K562 (cell line): ENCODE data around the gene CBL. TPM values are rescaled to one million over a fixed set of nuclear protein-coding genes. Genes with fewer than 3 reads are reported as not detected.

Source experiments
- ATAC-seq: fragments of 200-7000 bp; cut with Tn5 transposase; 3 replicates; pipeline ENCODE4 v1.9.1; 2020; ENCODE audit warnings: moderate library complexity
- BruUV-seq: library from RNA; stranded (reverse); fragments of 400-500 nt; replicated peaks from 2 replicates; lab custom pipeline; 2021; lab: Mats Ljungman, UMichigan
- CTCF ChIA-PET: fragments of 300-600 bp; formaldehyde crosslinking; extraction: SDS; loops from one replicate; lab custom pipeline; 2021; ENCODE audit warnings: low intra/inter-chr PET ratio; lab: Yijun Ruan, JAX
- POLR2A ChIA-PET: fragments of 300-600, 350-650 bp; sonication (Branson Sonifier 250); formaldehyde crosslinking; extraction: SDS; loops from one replicate; lab custom pipeline; 2021; ENCODE audit warnings: antibody characterized with exemption, inconsistent platforms; lab: Yijun Ruan, JAX
- DNase-seq, 4 experiments: peaks; one replicate each; pipeline versions ENCODE4 v3.0.0 to v3.0.0-alpha.2; 2011 to 2018; ENCODE audit warnings: low spot score in 3 of 4, mixed read lengths in 3 of 4; ENCODE audit errors: extremely low read depth in 1 of 4
- FAIRE-seq: peaks from 2 replicates; lab custom pipeline; 2011; peaks lifted over from hg19 to GRCh38; lab: Jason Lieb, UNC
- H2AFZ ChIP-seq: 2 replicates; pipeline ENCODE4 v1.6.0; 2011; ENCODE audit warnings: low read depth, low read length, control low read depth, inconsistent platforms
- H3K27ac ChIP-seq: fragments of 200-600 bp; 3 replicates; pipeline ENCODE4 v1.8.0; 2011; ENCODE audit warnings: low read depth, mild to moderate bottlenecking, control low read depth, inconsistent platforms, low read length, moderate library complexity, mixed read lengths; ENCODE audit errors: extremely low read depth
- H3K27me3 ChIP-seq, 2 experiments: fragments of 300-600 bp in 1 of 2; 2 replicates in 1 of 2; 3 replicates in 1 of 2; pipeline versions ENCODE4 v1.6.0 to v1.8.0; 2011; ENCODE audit warnings: inconsistent platforms in 2 of 2, low read length in 2 of 2, mild to moderate bottlenecking in 1 of 2, mixed read lengths in 1 of 2, moderate library complexity in 1 of 2; ENCODE audit not compliant: control insufficient read depth in 2 of 2, insufficient read depth in 2 of 2
- H3K36me3 ChIP-seq: fragments of 300-600 bp; 3 replicates; pipeline ENCODE4 v1.8.0; 2011; ENCODE audit warnings: mild to moderate bottlenecking, low read length, inconsistent platforms; ENCODE audit not compliant: control insufficient read depth, insufficient read depth
- H3K4me1 ChIP-seq, 2 experiments: fragments of 200-600 bp in 1 of 2; replicated peaks in 1 of 2; 2 replicates in 1 of 2; 3 replicates in 1 of 2; pipeline versions ENCODE4 v1.5.1 to v1.8.0; 2011; ENCODE audit warnings: inconsistent platforms in 2 of 2, low read length in 2 of 2, mild to moderate bottlenecking in 1 of 2, mixed read lengths in 1 of 2, moderate library complexity in 1 of 2; ENCODE audit not compliant: control insufficient read depth in 2 of 2, insufficient read depth in 2 of 2
- H3K4me2 ChIP-seq: 2 replicates; pipeline ENCODE4 v1.6.1; 2011; ENCODE audit warnings: low read length, control low read depth, inconsistent platforms, mixed read lengths; ENCODE audit not compliant: insufficient read depth
- H3K4me3 ChIP-seq: fragments of 200-600 bp; sonication (generic), shearing (Covaris generic); 2 replicates; pipeline ENCODE4 v1.5.1; 2016; ENCODE audit warnings: control low read depth, inconsistent platforms
- H3K79me2 ChIP-seq: fragments of 200-600 bp; 3 replicates; pipeline ENCODE4 v1.8.0; 2011; ENCODE audit warnings: low read length, inconsistent platforms; ENCODE audit not compliant: control insufficient read depth, insufficient read depth
- H3K9ac ChIP-seq, 2 experiments: 2 replicates each; pipeline versions ENCODE4 v1.6.0 to v1.6.1; 2011; ENCODE audit warnings: low read depth in 2 of 2, low read length in 2 of 2, control low read depth in 1 of 2, inconsistent platforms in 1 of 2, mild to moderate bottlenecking in 1 of 2, mixed read lengths in 1 of 2; ENCODE audit not compliant: insufficient read depth in 1 of 2
- H3K9me1 ChIP-seq: one replicate; pipeline ENCODE4 v1.6.0; 2011; ENCODE audit warnings: inconsistent platforms, mild to moderate bottlenecking, low read length, moderate library complexity; ENCODE audit not compliant: control insufficient read depth, insufficient read depth
- H3K9me3 ChIP-seq: replicated peaks from 2 replicates; pipeline ENCODE4 v1.5.1; 2011; ENCODE audit warnings: low read depth, low read length, inconsistent platforms; ENCODE audit not compliant: control insufficient read depth, insufficient read depth
- H4K20me1 ChIP-seq: replicated peaks from 2 replicates; pipeline ENCODE4 v1.6.1; 2011; ENCODE audit warnings: low read length, inconsistent platforms, mixed read lengths; ENCODE audit not compliant: control insufficient read depth, insufficient read depth
- CHD2 ChIP-seq: IDR thresholded peaks from 2 replicates; pipeline ENCODE4 v1.6.1; 2011; ENCODE audit warnings: low read depth, low read length
- FOSL1 ChIP-seq: fragments of 200-800 bp; sonication (Bioruptor generic); conservative IDR thresholded peaks from 2 replicates; pipeline ENCODE4 v1.6.1; 2016; ENCODE audit warnings: missing genetic modification characterization, missing compliant biosample characterization
- NCOA4 ChIP-seq: fragments of 450-650 bp; IDR thresholded peaks from 2 replicates; pipeline ENCODE4 v1.6.1; 2018; ENCODE audit warnings: mild to moderate bottlenecking; ENCODE audit not compliant: partially characterized antibody
- NFYB ChIP-seq: IDR thresholded peaks from 2 replicates; pipeline ENCODE4 v1.6.1; 2011; ENCODE audit warnings: mild to moderate bottlenecking, moderate library complexity; ENCODE audit not compliant: insufficient read length; ENCODE audit errors: extremely low read depth
- POLR2A ChIP-seq: fragments of 450-650 bp; conservative IDR thresholded peaks from 2 replicates; pipeline ENCODE4 v1.6.1; 2016
- RAD51 ChIP-seq: fragments of 450-650 bp; IDR thresholded peaks from 2 replicates; pipeline ENCODE4 v1.7.1; 2016; ENCODE audit warnings: low read depth, mild to moderate bottlenecking, borderline replicate concordance
- RBFOX2 ChIP-seq: fragments of 200-400 bp; formaldehyde crosslinking; IDR thresholded peaks from 2 replicates; pipeline ENCODE4 v1.6.1; 2017; ENCODE audit warnings: low read depth, mild to moderate bottlenecking, low read length, moderate library complexity
- RCOR1 ChIP-seq, 2 experiments: IDR thresholded peaks; 2 replicates each; pipeline ENCODE4 v1.6.1; 2012; ENCODE audit warnings: low read depth in 2 of 2, low read length in 2 of 2, borderline replicate concordance in 1 of 2, improper control_type of control experiment in 1 of 2
- SIX5 ChIP-seq, 2 experiments: IDR thresholded peaks; 2 replicates each; pipeline ENCODE4 v1.6.1; 2011; ENCODE audit warnings: low read length in 2 of 2, borderline replicate concordance in 1 of 2, low read depth in 1 of 2, mild to moderate bottlenecking in 1 of 2, moderate library complexity in 1 of 2; ENCODE audit not compliant: insufficient read depth in 1 of 2
- TCF15 ChIP-seq: fragments of 250-450 bp; sonication (Bioruptor Pico); IDR thresholded peaks from 2 replicates; pipeline ENCODE4 v1.8.0; 2022; ENCODE audit warnings: moderate library complexity, mild to moderate bottlenecking, inconsistent platforms
- TFAP4 ChIP-seq: sonication (generic); formaldehyde crosslinking; IDR thresholded peaks from 2 replicates; pipeline ENCODE4 v1.8.0; 2022; ENCODE audit warnings: missing genetic modification reagents, mild to moderate bottlenecking, moderate library complexity, borderline replicate concordance
- THRB ChIP-seq: fragments of 450-650 bp; formaldehyde crosslinking; conservative IDR thresholded peaks from 2 replicates; pipeline ENCODE4 v1.4.0; 2022; ENCODE audit warnings: mild to moderate bottlenecking, missing genetic modification characterization
- USF1 ChIP-seq: sonication (generic); formaldehyde crosslinking; IDR thresholded peaks from 2 replicates; pipeline ENCODE4 v1.9.0; 2022; ENCODE audit warnings: mild to moderate bottlenecking, missing genetic modification reagents
- USF2 ChIP-seq: sonication (generic); formaldehyde crosslinking; IDR thresholded peaks from 2 replicates; pipeline ENCODE4 v1.5.0; 2020; ENCODE audit warnings: missing genetic modification reagents
- ZBTB7A ChIP-seq: IDR thresholded peaks from 2 replicates; pipeline ENCODE4 v1.6.1; 2011; ENCODE audit warnings: low read depth, mild to moderate bottlenecking, low read length, moderate library complexity, borderline replicate concordance; ENCODE audit not compliant: control insufficient read depth
- ZNF79 ChIP-seq: fragments of 250-450 bp; sonication (Bioruptor Pico); IDR thresholded peaks from 2 replicates; pipeline ENCODE4 v1.4.0; 2020; ENCODE audit warnings: low read depth, mild to moderate bottlenecking, moderate library complexity
- WGBS: fragments of 100-300 bp; shearing (Covaris generic); methylation state at CpG from one replicate; pipeline ENCODE4 v1.1.6; 2016; ENCODE audit warnings: low coverage, mixed read lengths; ENCODE audit not compliant: insufficient coverage; ENCODE audit errors: missing lambda C conversion rate; 5-methylcytosine and 5-hydroxymethylcytosine counted together
- in situ Hi-C: fragments of 300-500 bp; cut with MboI; formaldehyde crosslinking; loops from 4 replicates; pipeline ENCODE4 v1.15.0; 2018; ENCODE audit warnings: inconsistent platforms, mixed read lengths
- intact Hi-C: fragments of 100-400 bp; cut with micrococcal nuclease; formaldehyde crosslinking; loops from 2 replicates; pipeline ENCODE4 v1.14.2; 2022
- polyA plus RNA-seq, 8 experiments: library from polyadenylated mRNA; depleted of rRNA in 4 of 8; stranded (reverse) in 5 of 8; unstranded in 3 of 8; fragments of >200 nt; fragmentation: Nextera tagmentation in 2 of 8; fragmentation: Illumina TruSeq in 1 of 8; extraction: Ambion mirVana in 2 of 8; extraction: Trizol in 1 of 8; gene quantifications; 2 replicates each; pipeline versions ENCODE4 v1.2.1 to v1.2.3, GENCODE V29; 2011 to 2014; ENCODE audit warnings: inconsistent platforms in 1 of 8, missing spikeins in 1 of 8
- total RNA-seq, 7 experiments: library from RNA; depleted of rRNA in 6 of 7; stranded (reverse); fragments of >200 nt in 6 of 7; fragmentation: Illumina TruSeq in 2 of 7; extraction: Trizol in 2 of 7; gene quantifications; 2 replicates each; pipeline versions ENCODE4 v1.2.1 to v1.2.3, GENCODE V29; 2011 to 2021; ENCODE audit warnings: low replicate concordance in 1 of 7

Gene CBL
- total and polyA plus RNA-seq, 9 of the 15 experiments (the other 6 are each of a cell fraction or from before 2014, with no cell fraction given) = 3.2 to 24.9 (median 9.9) TPM

GRCh38 chr11:119337581-119338317 lies 131.6 kb downstream of the CBL start:
- Histone ChIP-seq H3K27ac (0 out of 3 replicates have a peak overlapping the region, but pooled peaks have one; percentile 18), H3K9me1 (no peaks in the 10 kb centered on the region), H3K4me1 (peaks cover 23 to 70% of the 10 kb centered on the region in 2 experiments; a peak in 4 of 5 replicates), H3K27me3 (peaks cover 0 to 11% of the 10 kb centered on the region in 2 experiments; a peak in 3 of 5 replicates), H2AFZ (no peak overlapping the region), H3K79me2 (peaks cover 30% of the 10 kb centered on the region), H3K4me2 (peak overlapping the region; percentile 66), H4K20me1 (no peaks in the 10 kb centered on the region), H3K36me3 (peaks cover 17% of the 10 kb centered on the region; the same call in 1 of the 3 replicates), H3K9ac (peak overlapping the region; percentile 23 to 81; a peak in 3 of 4 replicates), H3K4me3 (no peak overlapping the region), H3K9me3 (no peaks in the 10 kb centered on the region)
- CTCF ChIA-PET = interaction anchor here (0.7 to 1.3 kb wide), 2 partner anchors 135 to 137 kb away, joined by 3 read pairs; no protein-coding TSS in a partner anchor
- POLR2A ChIA-PET = interaction anchor here (0.6 to 2.6 kb wide), 29 partner anchors 10 to 466 kb away, joined by 3 to 22 read pairs (median 4); partner anchors contain the start of genes ABCG4, C2CD2L, CBL and MCAM
- WGBS = 42% methylated on average over 7 of the region's 9 CpGs
- ATAC-seq = peak; percentile 1
- intact Hi-C loops (loop anchor here (2.0 to 5.0 kb wide), 2 partner anchors 35 to 137 kb away; no protein-coding TSS in a partner anchor), in situ Hi-C loops (no loop called here)
- peak; percentile 36 to 62 (median 56) for DNase-seq
- no TSS peak for BruUV-seq
- FAIRE-seq = no peak
- TF ChIP-seq FOSL1 (tag) = 0 out of 2 replicates have a peak, but pooled peaks have one; percentile 21
- TF ChIP-seq TCF15 (CRISPR knock-in tag) = no peak
- peak; percentile 45; the same call in 1 of the 2 replicates for TF ChIP-seq RAD51
- TF ChIP-seq USF1 (CRISPR knock-in tag) = peak; percentile 83
- TF ChIP-seq NFYB = peak; percentile 37
- peak; percentile 32; the same call in 1 of the 2 replicates for TF ChIP-seq RBFOX2
- TF ChIP-seq NCOA4 = no peak
- no peak for TF ChIP-seq SIX5 (IDR thresholded peaks at IDR 0.05; ENCODE audit: borderline replicate concordance in 1 of 2, insufficient read depth in 1 of 2, low read depth in 1 of 2, low read length in 2 of 2)
- TF ChIP-seq ZNF79 (CRISPR knock-in tag) = no peak
- TF ChIP-seq ZBTB7A = peak; percentile 62; the same call in 1 of the 2 replicates
- TF ChIP-seq THRB (CRISPR knock-in tag) = no peak
- peak; percentile 79 for TF ChIP-seq USF2 (CRISPR knock-in tag)
- TF ChIP-seq CHD2 = no peak
- 0 out of 2 replicates have a peak, but pooled peaks have one; percentile 30 for TF ChIP-seq POLR2A
- peak; percentile 8; the same call in 1 of the 2 replicates for TF ChIP-seq TFAP4 (CRISPR knock-in tag)
- TF ChIP-seq RCOR1 (IDR thresholded peaks at IDR 0.05; ENCODE audit: borderline replicate concordance in 1 of 2, low read depth in 2 of 2, low read length in 2 of 2) = no peak
